ENCODE measurements around the gene FCN1.

FCN1 gene

GRCh38 chr9:134933076-134933659, 15.5 kb upstream of the FCN1 start:
- Mint-ChIP-seq H3K36me3 (no peaks in the 10 kb centered on the region), H3K4me1 (no peaks in the 10 kb centered on the region), H3K4me3 (no peak overlapping the region), H3K27me3 (peaks cover 10% of the 10 kb centered on the region), H3K9me3 (no peaks in the 10 kb centered on the region), H3K27ac (no peak overlapping the region)

- Mint-ChIP-seq H3K36me3 (no peaks in the 10 kb centered on the region), H3K27ac (no peak overlapping the region), H3K4me1 (no peaks in the 10 kb centered on the region), H3K27me3 (peaks cover 11% of the 10 kb centered on the region), H3K9me3 (no peaks in the 10 kb centered on the region), H3K4me3 (no peak overlapping the region)
Measured at GRCh38 chr9:134932606-134933005, 14.9 kb upstream of the FCN1 start.

GRCh38 chr9:134932171-134932570, 14.5 kb upstream of the FCN1 start:
- Mint-ChIP-seq H3K27me3 (peaks cover 11% of the 10 kb centered on the region), H3K4me3 (no peak overlapping the region), H3K36me3 (no peaks in the 10 kb centered on the region), H3K4me1 (no peaks in the 10 kb centered on the region), H3K9me3 (no peaks in the 10 kb centered on the region), H3K27ac (no peak overlapping the region)

- Mint-ChIP-seq H3K27ac (no peak overlapping the region), H3K4me1 (no peaks in the 10 kb centered on the region), H3K9me3 (no peaks in the 10 kb centered on the region), H3K27me3 (peaks cover 11% of the 10 kb centered on the region), H3K36me3 (no peaks in the 10 kb centered on the region), H3K4me3 (no peak overlapping the region)
Measured at GRCh38 chr9:134930398-134930797, 12.7 kb upstream of the FCN1 start.

- Mint-ChIP-seq H3K4me3 (no peak overlapping the region), H3K36me3 (no peaks in the 10 kb centered on the region), H3K9me3 (no peaks in the 10 kb centered on the region), H3K4me1 (no peaks in the 10 kb centered on the region), H3K27ac (peak overlapping the region; percentile 43), H3K27me3 (peaks cover 11% of the 10 kb centered on the region)
Measured at GRCh38 chr9:134929193-134930158, 11.8 kb upstream of the FCN1 start.

- no peak overlapping the region for H3K4me3 Mint-ChIP-seq
- H3K4me1 Mint-ChIP-seq: no peaks in the 10 kb centered on the region
- H3K27ac Mint-ChIP-seq: no peak overlapping the region
- H3K9me3 Mint-ChIP-seq: no peaks in the 10 kb centered on the region
- H3K36me3 Mint-ChIP-seq: no peaks in the 10 kb centered on the region
- peaks cover 11% of the 10 kb centered on the region for H3K27me3 Mint-ChIP-seq
Measured at GRCh38 chr9:134928436-134929192, 10.9 kb upstream of the FCN1 start.

GRCh38 chr9:134925011-134925511, 7.3 kb upstream of the FCN1 start:
- Mint-ChIP-seq H3K4me1 (no peaks in the 10 kb centered on the region), H3K9me3 (no peaks in the 10 kb centered on the region), H3K27me3 (peaks cover 2% of the 10 kb centered on the region), H3K27ac (no peak overlapping the region), H3K36me3 (no peaks in the 10 kb centered on the region), H3K4me3 (no peak overlapping the region)

- no peak overlapping the region for H3K4me3 Mint-ChIP-seq
- H3K36me3 Mint-ChIP-seq: no peaks in the 10 kb centered on the region
- H3K9me3 Mint-ChIP-seq: peaks cover 9% of the 10 kb centered on the region
- peaks cover 2% of the 10 kb centered on the region for H3K27me3 Mint-ChIP-seq
- H3K27ac Mint-ChIP-seq: no peak overlapping the region
- no peaks in the 10 kb centered on the region for H3K4me1 Mint-ChIP-seq
Measured at GRCh38 chr9:134923466-134923865, 5.8 kb upstream of the FCN1 start.

- Mint-ChIP-seq H3K27ac (no peak overlapping the region), H3K27me3 (peaks cover 1% of the 10 kb centered on the region), H3K9me3 (peaks cover 11% of the 10 kb centered on the region), H3K36me3 (no peaks in the 10 kb centered on the region), H3K4me3 (no peak overlapping the region), H3K4me1 (no peaks in the 10 kb centered on the region)
Measured at GRCh38 chr9:134922932-134923240, 5.2 kb upstream of the FCN1 start.

GRCh38 chr9:134922066-134922931, 4.6 kb upstream of the FCN1 start:
- Mint-ChIP-seq H3K4me1 (no peaks in the 10 kb centered on the region), H3K27me3 (no peaks in the 10 kb centered on the region), H3K36me3 (no peaks in the 10 kb centered on the region), H3K27ac (no peak overlapping the region), H3K9me3 (peaks cover 11% of the 10 kb centered on the region), H3K4me3 (no peak overlapping the region)

- no peaks in the 10 kb centered on the region for H3K36me3 Mint-ChIP-seq
- H3K9me3 Mint-ChIP-seq: peaks cover 11% of the 10 kb centered on the region
- no peaks in the 10 kb centered on the region for H3K4me1 Mint-ChIP-seq
- no peaks in the 10 kb centered on the region for H3K27me3 Mint-ChIP-seq
- H3K4me3 Mint-ChIP-seq: no peak overlapping the region
- no peak overlapping the region for H3K27ac Mint-ChIP-seq
Measured at GRCh38 chr9:134919303-134919702, 1.6 kb upstream of the FCN1 start.

- Mint-ChIP-seq H3K27ac (peak overlapping the region; percentile 53), H3K9me3 (peaks cover 11% of the 10 kb centered on the region), H3K4me3 (no peak overlapping the region), H3K36me3 (no peaks in the 10 kb centered on the region), H3K4me1 (no peaks in the 10 kb centered on the region), H3K27me3 (no peaks in the 10 kb centered on the region)
Measured at GRCh38 chr9:134918646-134919045, 934 bp upstream of the FCN1 start.

- Mint-ChIP-seq H3K4me1 (no peaks in the 10 kb centered on the region), H3K36me3 (no peaks in the 10 kb centered on the region), H3K27me3 (no peaks in the 10 kb centered on the region), H3K27ac (no peak overlapping the region), H3K4me3 (no peak overlapping the region), H3K9me3 (peaks cover 11% of the 10 kb centered on the region)
Measured at GRCh38 chr9:134916161-134916665, 1.5 kb downstream of the FCN1 start.

- Mint-ChIP-seq H3K4me1 (no peaks in the 10 kb centered on the region), H3K9me3 (peaks cover 11% of the 10 kb centered on the region), H3K36me3 (no peaks in the 10 kb centered on the region), H3K4me3 (no peak overlapping the region), H3K27ac (no peak overlapping the region), H3K27me3 (peaks cover 7% of the 10 kb centered on the region)
Measured at GRCh38 chr9:134915046-134915985, 2.4 kb downstream of the FCN1 start.

Measured in activated naive CD4-positive, alpha-beta T cell treated with anti-CD3 and anti-CD28 coated beads, Interleukin-2, amount 50 U/mL, for 24 hours (primary cell).